ENCODE results near the gene MTG1. TPM values are rescaled to one million over a fixed set of nuclear protein-coding genes. Genes with fewer than 3 reads are reported as not detected.

Gene MTG1
- total and polyA plus RNA-seq, 12 donors = 24.0 to 118 (median 48.8) TPM

- Histone ChIP-seq H3K4me1 (replicated peaks in 1 of 2) (peaks cover 0 to 2% of the 10 kb centered on the region in 2 donors), H3K27ac (no peak overlapping the region), H3K27me3 (no peaks in the 10 kb centered on the region), H3K4me3 (no peak overlapping the region), H3K36me3 (replicated peaks in 1 of 2) (peaks cover 0 to 4% of the 10 kb centered on the region in 2 donors), H3K9me3 (replicated peaks in 1 of 3) (no peaks in the 10 kb centered on the region)
- intact Hi-C loops (cut with DNase I) = no loop called here
- TF ChIP-seq CTCF (IDR thresholded peaks at IDR 0.05) = no peak
- no peak for TF ChIP-seq POLR2A (IDR thresholded peaks at IDR 0.05)
- peak in 1 of 7 donors; percentile 35 for DNase-seq
- 85 to 91% (median 87%) methylated on average over 16 to 17 of the region's 17 CpGs for WGBS, 4 donors
Measured at GRCh38 chr10:133388236-133388972, 5.6 kb upstream of the MTG1 start.

- H3K36me3 ChIP-seq (replicated peaks in 1 of 2) = peaks cover 0 to under 1% of the 10 kb centered on the region in 2 donors
- H3K9me3 ChIP-seq (replicated peaks in 1 of 3) = no peaks in the 10 kb centered on the region
- H3K27ac ChIP-seq = peak overlapping the region in 2 of 5 donors; percentile 40 to 44
- peak in 3 of 7 donors; percentile 13 to 53 (median 15) for DNase-seq
- no peaks in the 10 kb centered on the region for H3K27me3 ChIP-seq
- WGBS, 4 donors = 77 to 88% (median 79%) methylated on average over 27 to 39 of the region's 39 CpGs
- H3K4me3 ChIP-seq = no peak overlapping the region
- no peak for TF ChIP-seq CTCF (IDR thresholded peaks at IDR 0.05)
- no peak for TF ChIP-seq POLR2A (IDR thresholded peaks at IDR 0.05)
- H3K4me1 ChIP-seq (replicated peaks in 1 of 2) = peaks cover 0 to 6% of the 10 kb centered on the region in 2 donors
- intact Hi-C loops (cut with DNase I) = no loop called here
Measured at GRCh38 chr10:133388973-133389818, 4.8 kb upstream of the MTG1 start.

- TF ChIP-seq POLR2A (IDR thresholded peaks at IDR 0.05) (no peak), CTCF (IDR thresholded peaks at IDR 0.05) (no peak)
- 90 to 94% (median 90%) methylated on average over 19 of the region's 19 CpGs for WGBS, 4 donors
- no peaks in the 10 kb centered on the region for H3K9me3 ChIP-seq (replicated peaks in 1 of 3)
- DNase-seq = peak in 1 of 7 donors; percentile 46
- no peaks in the 10 kb centered on the region for H3K27me3 ChIP-seq
- intact Hi-C loops (cut with DNase I) = no loop called here
- peaks cover 6 to 14% of the 10 kb centered on the region in 2 donors for H3K4me1 ChIP-seq (replicated peaks in 1 of 2)
- no peak overlapping the region for H3K27ac ChIP-seq
- H3K4me3 ChIP-seq = no peak overlapping the region
- no peaks in the 10 kb centered on the region for H3K36me3 ChIP-seq (replicated peaks in 1 of 2)
Measured at GRCh38 chr10:133390597-133391248, 3.2 kb upstream of the MTG1 start.

- no peak for TF ChIP-seq CTCF (IDR thresholded peaks at IDR 0.05)
- no peak for TF ChIP-seq POLR2A (IDR thresholded peaks at IDR 0.05)
- Histone ChIP-seq H3K4me1 (replicated peaks in 1 of 2) (peaks cover 6 to 14% of the 10 kb centered on the region in 2 donors), H3K36me3 (replicated peaks in 1 of 2) (peaks cover 0 to 2% of the 10 kb centered on the region in 2 donors), H3K9me3 (replicated peaks in 1 of 3) (no peaks in the 10 kb centered on the region), H3K27me3 (no peaks in the 10 kb centered on the region), H3K27ac (no peak overlapping the region), H3K4me3 (no peak overlapping the region)
- WGBS, 4 donors = 93 to 96% (median 95%) methylated on average over 12 of the region's 12 CpGs
- DNase-seq = peak in 1 of 7 donors; percentile 36
- intact Hi-C loops (cut with DNase I) = no loop called here
Measured at GRCh38 chr10:133391249-133391635, 2.7 kb upstream of the MTG1 start.

Data from adrenal gland (tissue), 12 donors.